Adrenal gland (tissue), 12 donors: ENCODE data around the gene POC1A. TPM values are rescaled to one million over a fixed set of nuclear protein-coding genes. Genes with fewer than 3 reads are reported as not detected.
A peak's percentile ranks its signal among the peaks of the same experiment; 100 is the strongest.

Experiments
- DNase-seq, 7 donors: peaks; one replicate each; pipeline ENCODE4 v3.0.0-alpha.2; 2019 to 2020
- H3K27ac ChIP-seq, 5 donors: fragments of 200-600 bp; sonication (generic) in 4 of 5; 1 replicate in 3 of 5; 2 replicates in 2 of 5; pipeline versions ENCODE4 v1.5.1 to v1.8.0; 2016 to 2020; ENCODE audit warnings: mild to moderate bottlenecking in 1 of 5
- H3K27me3 ChIP-seq: fragments of 200-600 bp; 2 replicates; pipeline ENCODE4 v1.8.0; 2021
- H3K36me3 ChIP-seq, 2 donors: fragments of 200-600 bp; replicated peaks in 1 of 2; 1 replicate in 1 of 2; 2 replicates in 1 of 2; pipeline versions ENCODE4 v1.5.1 to v1.8.0; 2018 to 2022
- H3K4me1 ChIP-seq, 2 donors: fragments of 200-600 bp; replicated peaks in 1 of 2; 1 replicate in 1 of 2; 2 replicates in 1 of 2; pipeline versions ENCODE4 v1.5.1 to v1.8.0; 2018 to 2021
- H3K4me3 ChIP-seq, 4 donors: fragments of 200-600 bp; sonication (generic) in 3 of 4; one replicate each; pipeline ENCODE4 v1.5.1; 2016 to 2018
- H3K9me3 ChIP-seq, 3 donors: fragments of 200-600 bp; sonication (generic) in 1 of 3; replicated peaks in 1 of 3; 1 replicate in 2 of 3; 2 replicates in 1 of 3; pipeline versions ENCODE4 v1.5.1 to v1.8.0; 2016 to 2021
- CTCF ChIP-seq, 6 experiments: fragments of 450-650 bp in 4 of 6; fragments of 200-600 bp in 2 of 6; sonication (generic) in 1 of 6; IDR thresholded peaks; 1 replicate in 5 of 6; 2 replicates in 1 of 6; pipeline versions ENCODE4 v1.5.1 to v1.8.0; 2016 to 2021; ENCODE audit warnings: antibody characterized with exemption in 6 of 6, mild to moderate bottlenecking in 2 of 6, moderate library complexity in 1 of 6
- POLR2A ChIP-seq, 2 donors: fragments of 450-650 bp; IDR thresholded peaks; one replicate each; pipeline ENCODE4 v1.6.1; 2017; ENCODE audit warnings: antibody characterized with exemption in 2 of 2, mild to moderate bottlenecking in 2 of 2, moderate library complexity in 1 of 2
- WGBS, 4 donors: extraction: QIAGEN DNeasy Blood & Tissue Kit in 2 of 4; methylation state at CpG; one replicate each; pipeline versions ENCODE4 v1.1.5 to v1.1.7; 2013 to 2017; 5-methylcytosine and 5-hydroxymethylcytosine counted together
- intact Hi-C, 2 donors: fragments of 100-400 bp; cut with DNase I; formaldehyde crosslinking; loops; one replicate each; pipeline versions ENCODE4 v1.14.1 to v1.15.0; 2022 to 2023
- polyA plus RNA-seq, 3 donors: library from polyadenylated mRNA; stranded (reverse); fragments of 200-250 nt in 2 of 3; fragments of 350-450 nt in 1 of 3; fragmentation: Illumina TruSeq in 1 of 3; extraction: RNeasy Lipid Tissue Mini Kit (QIAGEN cat#74804) in 1 of 3; gene quantifications; one replicate each; pipeline ENCODE4 v1.2.3, GENCODE V29; 2013 to 2014
- total RNA-seq, 9 donors: library from RNA; depleted of rRNA in 4 of 9; stranded (reverse); fragments of >200 nt in 4 of 9; fragments of 120-200 nt in 1 of 9; fragmentation: NEBNext Ultra II Directional in 1 of 9; extraction: Animal tissue kit (Norgen Biotek cat#: 25700) in 1 of 9; gene quantifications; one replicate each; pipeline versions ENCODE4 v1.1.0 to v1.2.4, GENCODE V29; 2013 to 2023
- donor health status: healthy with polysubstance abuse.
- donor health status: Bipolar disorder and iron deficiency.
- donor health status: DM: yes; HTN: yes; CAD: no.
- donor health status: DM: no; HTN: no; CAD: no.
- donor health status: DM: no; HTN: no; CAD: no.
- donor health status: DM: yes; HTN: yes; CAD: no.

The POC1A gene
- total and polyA plus RNA-seq, 12 donors: 2.0 to 8.4 (median 5.5) TPM

- H3K27ac ChIP-seq: peak overlapping the region in 1 of 5 donors; percentile 63
- peak in 1 of 7 donors; percentile 35 for DNase-seq
- no peak for TF ChIP-seq POLR2A (IDR thresholded peaks at IDR 0.05)
- TF ChIP-seq CTCF (IDR thresholded peaks at IDR 0.05): no peak
Observed at GRCh38 chr3:52136513-52136912, 17.7 kb downstream of the POC1A start.

GRCh38 chr3:52135332-52135731 is 18.9 kb downstream of the POC1A start:
- no peak for DNase-seq
- H3K36me3 ChIP-seq: no peaks in the 10 kb centered on the region
- no peaks in the 10 kb centered on the region for H3K9me3 ChIP-seq
- 73 to 95% (median 95%) methylated on average over 2 to 4 of the region's 4 CpGs for WGBS, 4 donors
- intact Hi-C loops: no loop called here
- H3K4me1 ChIP-seq: peaks cover 0 to 10% of the 10 kb centered on the region in 2 donors
- no peak for TF ChIP-seq POLR2A (IDR thresholded peaks at IDR 0.05)
- no peak for TF ChIP-seq CTCF (IDR thresholded peaks at IDR 0.05)
- H3K27me3 ChIP-seq: no peaks in the 10 kb centered on the region
- no peak overlapping the region for H3K4me3 ChIP-seq
- H3K27ac ChIP-seq: no peak overlapping the region

More at GRCh38 chr3:52136513-52136912, 17.7 kb downstream of the POC1A start:
- WGBS, 4 donors: 72 to 87% (median 80%) methylated on average over 9 of the region's 9 CpGs
- H3K27me3 ChIP-seq: no peaks in the 10 kb centered on the region
- intact Hi-C loops: no loop called here
- no peaks in the 10 kb centered on the region for H3K9me3 ChIP-seq
- H3K36me3 ChIP-seq: no peaks in the 10 kb centered on the region
- peaks cover 0 to 10% of the 10 kb centered on the region in 2 donors for H3K4me1 ChIP-seq
- no peak overlapping the region for H3K4me3 ChIP-seq

GRCh38 chr3:52134761-52135160 is 19.5 kb downstream of the POC1A start:
- H3K27me3 ChIP-seq: no peaks in the 10 kb centered on the region
- no peaks in the 10 kb centered on the region for H3K9me3 ChIP-seq
- WGBS, 4 donors: 79 to 91% (median 88%) methylated on average over 3 of the region's 3 CpGs
- no peak overlapping the region for H3K4me3 ChIP-seq
- H3K27ac ChIP-seq: no peak overlapping the region
- intact Hi-C loops: no loop called here
- peaks cover 0 to 10% of the 10 kb centered on the region in 2 donors for H3K4me1 ChIP-seq
- DNase-seq: no peak
- no peak for TF ChIP-seq POLR2A (IDR thresholded peaks at IDR 0.05)
- TF ChIP-seq CTCF (IDR thresholded peaks at IDR 0.05): no peak
- H3K36me3 ChIP-seq: no peaks in the 10 kb centered on the region

- intact Hi-C loops: no loop called here
- H3K9me3 ChIP-seq: no peaks in the 10 kb centered on the region
- 94 to 98% (median 97%) methylated on average over 6 to 8 of the region's 8 CpGs for WGBS, 4 donors
- H3K4me3 ChIP-seq: no peak overlapping the region
- no peaks in the 10 kb centered on the region for H3K27me3 ChIP-seq
- H3K27ac ChIP-seq: no peak overlapping the region
- no peak for DNase-seq
- H3K4me1 ChIP-seq: peaks cover 8 to 19% of the 10 kb centered on the region in 2 donors
- no peaks in the 10 kb centered on the region for H3K36me3 ChIP-seq
- TF ChIP-seq POLR2A (IDR thresholded peaks at IDR 0.05) (no peak), CTCF (IDR thresholded peaks at IDR 0.05) (no peak)
Observed at GRCh38 chr3:52132930-52133329, 21.3 kb downstream of the POC1A start.
